ENCODE data around the gene ROBO1. TPM values are rescaled to one million over a fixed set of nuclear protein-coding genes. Genes with fewer than 3 reads are reported as not detected.
A peak's percentile ranks its signal among the peaks of the same experiment; 100 is the strongest.
"Not testable (repeated sequence)": the region's sequence is repeated elsewhere in the genome, so short reads cannot be mapped to it uniquely, and the experiment has no call there.

The ROBO1 gene
- total RNA-seq, 1 experiment from 2014 or later, result 24.7 TPM

GRCh38 chr3:78741066-78741645 is 1026.6 kb downstream of the ROBO1 start:
- no peak for DNase-seq (ENCODE audit: low spot score)

GRCh38 chr3:78738833-78739232 is 1029.0 kb downstream of the ROBO1 start:
- no peak for DNase-seq (ENCODE audit: low spot score)

- DNase-seq (ENCODE audit: low spot score), result no peak
Observed at GRCh38 chr3:78737988-78738387, 1029.8 kb downstream of the ROBO1 start.

DNA sequence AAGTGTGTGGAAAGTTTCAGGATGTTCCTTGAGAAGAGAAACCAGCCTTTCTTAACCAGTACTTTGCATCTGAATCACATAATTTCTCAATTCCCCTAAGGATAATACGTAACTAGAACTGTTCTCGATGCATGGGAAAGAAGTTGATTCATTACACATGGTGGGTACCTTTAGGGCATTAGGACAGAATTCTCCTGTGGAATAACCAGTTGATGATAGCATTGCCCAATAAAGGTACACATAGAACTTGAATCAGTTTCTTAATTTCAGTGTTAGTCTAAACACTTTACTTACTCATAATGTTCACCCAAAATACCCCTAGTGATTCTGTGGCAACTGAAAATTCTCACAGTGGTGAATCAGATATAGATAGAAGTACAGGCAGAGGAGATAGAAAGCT is 1030.9 kb downstream of the ROBO1 start:
- no peak for DNase-seq (ENCODE audit: low spot score)

GRCh38 chr3:78734048-78734637 is 1033.7 kb downstream of the ROBO1 start:
- DNase-seq (ENCODE audit: low spot score), result peak; percentile 43

GRCh38 chr3:78732893-78733292 is 1034.9 kb downstream of the ROBO1 start:
- DNase-seq (ENCODE audit: low spot score), result no peak

DNA sequence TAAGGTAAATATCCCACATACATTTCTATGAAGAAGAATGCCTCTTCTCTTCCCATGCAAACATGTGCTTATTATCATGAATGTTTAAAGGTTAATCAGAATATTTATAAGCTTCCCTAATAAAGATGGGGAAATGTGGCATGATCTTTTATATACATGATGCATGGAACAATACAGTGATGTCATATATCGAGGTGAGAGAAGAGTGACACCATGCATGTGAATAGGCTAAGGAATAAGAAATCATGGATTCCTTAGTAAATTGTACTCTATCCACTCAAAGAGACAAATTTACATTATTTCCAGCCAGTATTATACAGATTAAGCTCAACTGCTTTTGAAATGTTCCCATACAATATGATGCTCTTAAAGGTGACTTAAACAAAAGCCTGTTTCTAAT is 1035.3 kb downstream of the ROBO1 start:
- no peak for DNase-seq (ENCODE audit: low spot score)

DNA sequence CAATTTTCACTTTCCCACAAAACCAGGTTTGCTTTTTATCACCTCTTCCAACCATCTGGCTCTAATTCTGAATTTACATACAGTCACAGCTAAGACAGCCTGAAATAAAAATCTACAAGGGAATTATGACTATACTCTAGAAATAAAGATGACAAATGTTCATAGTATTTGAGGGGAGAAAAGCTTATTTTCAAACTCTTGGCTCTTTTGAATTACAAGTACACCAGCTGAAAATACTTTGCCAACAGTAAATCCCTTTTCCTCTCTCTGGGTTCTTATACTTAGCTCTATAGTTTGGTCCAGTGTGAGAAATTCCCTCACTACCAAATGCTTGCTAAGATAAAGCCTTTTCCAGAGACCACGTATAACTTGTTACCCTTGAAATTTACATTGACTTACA is 1037.9 kb downstream of the ROBO1 start:
- no peak for DNase-seq (ENCODE audit: low spot score)

DNA sequence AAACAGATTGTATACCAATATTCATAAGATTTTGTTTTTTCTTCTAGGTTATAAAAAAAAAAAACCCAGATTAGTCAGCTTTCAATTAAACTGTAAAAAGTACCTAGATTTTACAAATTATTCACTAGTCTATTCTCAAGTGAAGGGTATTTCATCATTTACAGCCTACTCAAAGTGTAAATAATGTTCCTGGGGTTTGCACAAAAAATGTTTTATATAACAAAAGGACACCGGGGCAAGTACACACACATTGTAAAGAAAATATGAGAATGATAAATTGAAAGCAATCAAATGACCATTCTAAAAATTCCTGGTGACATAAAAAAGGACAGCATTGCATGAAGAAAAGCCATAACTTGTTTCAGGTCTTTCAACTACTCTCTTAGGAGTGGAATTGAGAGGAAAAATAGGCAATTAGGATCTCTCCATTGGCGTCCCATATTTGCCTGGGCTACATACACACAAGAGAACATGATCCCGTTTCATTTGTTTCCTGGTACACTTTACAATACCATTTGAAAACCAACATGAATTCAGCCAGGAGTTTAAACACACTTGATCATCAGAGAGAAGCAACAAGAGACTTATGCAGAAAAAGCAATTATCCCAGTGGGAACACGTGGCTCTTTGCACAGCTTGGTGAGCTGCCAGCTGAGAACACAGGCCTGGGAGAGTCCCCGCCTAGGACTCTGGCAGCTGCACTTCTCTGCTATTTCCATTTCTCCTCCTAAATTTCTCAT is 1039.2 kb downstream of the ROBO1 start:
- peak; percentile 53 for DNase-seq (ENCODE audit: low spot score)

DNA sequence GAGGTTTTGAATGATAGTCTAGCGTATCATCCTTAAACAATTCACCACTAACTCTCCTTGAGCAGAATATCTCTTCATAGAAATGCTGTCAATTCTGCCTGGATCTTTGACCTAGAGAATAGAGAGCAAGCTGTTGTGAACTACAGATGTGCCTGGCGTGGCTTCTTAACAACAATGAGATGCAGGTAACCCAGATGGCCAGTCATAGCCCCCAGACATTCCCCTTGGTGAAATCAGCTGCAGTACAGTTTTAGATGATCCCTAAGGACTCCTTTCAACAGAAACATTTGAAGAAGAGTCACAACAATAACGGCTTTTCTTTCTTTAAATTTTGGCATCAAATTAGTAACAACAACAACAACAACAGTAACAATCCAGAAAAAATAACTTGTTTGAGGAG is 1041.3 kb downstream of the ROBO1 start:
- no peak for DNase-seq (ENCODE audit: low spot score)

GRCh38 chr3:78725703-78726246 is 1042.0 kb downstream of the ROBO1 start:
- DNase-seq (ENCODE audit: low spot score), result no peak

GRCh38 chr3:78724859-78725258 is 1042.9 kb downstream of the ROBO1 start:
- DNase-seq (ENCODE audit: low spot score), result no peak

GRCh38 chr3:78724364-78724763 is 1043.4 kb downstream of the ROBO1 start:
- not testable (repeated sequence) for DNase-seq (ENCODE audit: low spot score)

DNA sequence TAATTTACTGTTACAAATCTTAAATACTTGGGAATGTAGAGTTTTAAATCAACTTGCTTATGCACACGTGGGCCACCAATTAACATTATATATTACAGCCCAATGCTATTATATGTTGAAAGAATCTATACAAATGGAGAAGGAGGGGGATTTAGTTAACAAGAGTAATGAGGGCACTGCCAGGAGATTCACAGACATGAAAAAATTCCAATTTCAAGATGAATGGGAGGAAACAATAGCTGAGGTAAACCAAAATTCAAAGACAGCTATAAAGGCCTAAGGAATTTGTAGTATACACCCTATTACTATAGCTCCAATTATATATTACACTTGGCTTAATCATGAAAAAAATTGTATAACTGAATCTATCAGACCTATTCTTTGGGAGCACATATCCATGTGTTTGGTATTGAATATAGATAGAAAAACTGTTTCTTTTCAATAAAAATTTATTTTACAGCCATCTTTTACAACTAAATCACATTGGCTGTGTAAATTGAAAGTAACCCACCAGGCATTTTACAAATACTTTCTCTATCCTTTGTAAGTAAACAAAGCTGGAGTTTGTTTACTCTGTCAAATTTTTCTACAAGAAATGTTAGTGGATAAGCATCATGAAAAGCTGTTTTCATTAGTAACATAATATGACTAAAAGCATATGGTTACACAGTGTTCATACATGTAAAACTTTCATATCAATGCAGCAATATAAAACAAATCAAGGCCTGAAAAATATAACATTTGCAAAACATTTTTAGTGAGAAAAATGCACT is 1045.8 kb downstream of the ROBO1 start:
- no peak for DNase-seq (ENCODE audit: low spot score)

GRCh38 chr3:78718707-78719106 is 1049.1 kb downstream of the ROBO1 start:
- DNase-seq (ENCODE audit: low spot score), result no peak

GRCh38 chr3:78717041-78717440 is 1050.8 kb downstream of the ROBO1 start:
- no peak for DNase-seq (ENCODE audit: low spot score)

DNA sequence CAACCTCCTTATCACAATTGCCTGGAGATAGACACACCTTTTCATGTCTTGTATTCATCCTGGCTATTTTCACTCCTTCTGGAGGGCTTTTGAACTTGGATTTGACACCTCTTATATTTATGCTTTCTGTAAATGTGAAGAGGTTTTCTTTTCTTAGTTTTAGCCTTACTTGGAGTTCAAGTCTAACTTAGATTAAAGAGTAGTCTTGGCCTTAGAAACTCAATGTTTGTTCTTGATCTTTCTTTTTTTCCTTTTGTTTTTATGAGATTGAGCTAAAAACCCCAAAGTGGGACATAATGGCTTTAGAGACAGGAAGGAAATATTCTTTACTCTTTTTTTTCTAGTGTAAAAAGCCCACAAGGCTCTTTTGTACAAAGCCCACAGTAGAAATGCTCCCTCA is 1054.9 kb downstream of the ROBO1 start:
- no peak for DNase-seq (ENCODE audit: low spot score)

DNA sequence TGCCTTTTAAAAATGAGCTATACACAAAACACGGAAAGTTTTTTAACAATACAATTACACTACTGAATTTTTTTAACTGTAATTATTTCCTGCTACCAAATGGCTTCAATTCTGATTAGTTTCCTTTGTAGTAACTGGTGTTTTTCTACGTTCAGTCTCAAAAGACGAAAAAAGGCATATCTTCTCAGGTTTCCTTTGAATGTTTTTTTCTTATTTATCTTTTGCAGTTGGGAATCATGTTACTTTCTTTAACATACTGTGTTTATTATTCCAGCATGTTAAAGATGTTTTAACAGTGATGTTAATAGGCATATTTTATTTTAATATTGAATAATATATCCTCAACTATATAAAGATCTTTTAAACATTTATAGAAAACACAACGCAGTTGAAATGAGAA is 1055.5 kb downstream of the ROBO1 start:
- DNase-seq (ENCODE audit: low spot score), result no peak

DNA sequence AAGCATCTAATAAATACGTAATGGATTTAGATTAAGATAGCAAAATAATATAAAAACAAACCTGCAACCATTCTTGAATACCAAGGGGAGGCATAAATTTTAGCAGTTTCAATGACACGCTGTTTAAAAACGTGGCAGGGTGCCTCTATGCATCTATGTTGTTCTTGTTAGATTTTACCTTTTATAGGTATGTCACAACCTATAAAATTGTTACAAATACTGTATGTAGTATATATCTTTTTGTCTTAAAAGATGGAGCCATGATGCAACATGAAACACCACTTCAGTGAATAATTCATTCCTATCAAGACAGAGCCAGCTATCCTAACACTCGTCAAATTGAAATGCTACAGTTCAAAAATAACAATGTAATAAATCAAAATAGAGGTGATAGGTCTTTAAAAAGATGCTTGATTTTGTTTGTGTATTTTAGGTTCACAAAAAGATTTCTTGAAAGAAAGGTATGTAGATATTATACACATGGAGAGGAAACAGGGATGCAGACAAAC is 1059.2 kb downstream of the ROBO1 start:
- DNase-seq (ENCODE audit: low spot score), result no peak

DNA sequence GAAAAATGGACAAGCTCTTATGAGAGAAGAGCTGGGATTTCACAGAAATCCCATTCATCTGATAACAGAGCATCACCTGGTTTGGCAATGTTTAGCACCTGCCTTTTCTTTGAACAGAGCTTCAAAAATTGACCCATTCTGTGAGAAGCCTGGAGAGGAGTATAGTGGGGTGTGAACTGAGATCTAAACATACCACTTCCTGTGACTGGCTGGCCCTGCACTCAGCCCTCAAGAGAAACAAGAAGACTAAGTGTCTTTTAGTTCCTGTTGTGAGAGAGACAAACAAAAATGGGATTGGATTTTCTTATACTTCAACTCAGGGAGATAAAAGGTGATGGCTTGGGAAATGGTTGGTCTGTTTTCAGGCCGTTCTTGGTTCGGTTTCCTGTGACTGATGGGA is 1060.2 kb downstream of the ROBO1 start:
- DNase-seq (ENCODE audit: low spot score), result no peak

GRCh38 chr3:78706906-78707523 is 1060.8 kb downstream of the ROBO1 start:
- DNase-seq (ENCODE audit: low spot score), result no peak

DNA sequence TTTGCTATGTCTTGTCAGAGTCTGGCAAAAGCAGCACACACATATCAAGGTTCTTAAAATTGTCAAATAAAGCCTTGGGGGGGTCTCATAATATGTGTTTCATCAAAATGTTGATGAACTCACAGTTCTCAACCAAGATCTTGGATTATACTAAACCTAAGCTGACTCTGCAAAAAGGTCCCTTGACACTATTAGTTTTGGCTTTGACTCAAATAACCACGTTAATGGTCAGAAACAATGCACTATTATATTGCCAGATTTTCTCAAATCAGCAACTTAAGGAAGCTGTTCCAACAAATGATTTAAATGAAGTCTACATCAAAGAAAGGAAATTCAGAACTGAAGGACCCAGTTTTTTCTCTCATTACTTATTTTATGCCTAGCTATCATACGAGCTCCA is 1063.9 kb downstream of the ROBO1 start:
- DNase-seq (ENCODE audit: low spot score), result no peak

Data from H4 (cell line).